ENCODE data around the gene UBR4.
"Not testable (repeated sequence)": the region's sequence is repeated elsewhere in the genome, so short reads cannot be mapped to it uniquely, and the experiment has no call there.

Gene UBR4

DNA sequence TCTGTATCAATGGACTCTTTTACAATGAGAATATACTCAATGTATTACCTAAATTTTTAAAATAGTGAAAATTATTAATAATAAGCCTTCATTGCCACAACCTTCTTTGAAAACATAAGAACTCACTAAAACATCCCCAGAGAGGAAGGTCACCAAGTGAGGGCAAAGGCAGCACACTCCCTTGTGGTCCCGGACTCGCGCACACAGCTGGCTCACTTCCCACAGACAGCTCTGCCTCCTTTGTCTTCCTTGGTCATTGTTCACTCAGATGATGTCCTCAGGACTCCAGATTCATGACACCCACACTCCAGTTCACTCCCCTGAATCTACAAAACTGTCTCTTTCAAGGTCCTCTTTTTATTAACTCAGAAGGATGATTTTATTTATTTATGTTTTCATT, 19.2 kb upstream of the UBR4 start:
- TF ChIP-seq, protein P1, sequence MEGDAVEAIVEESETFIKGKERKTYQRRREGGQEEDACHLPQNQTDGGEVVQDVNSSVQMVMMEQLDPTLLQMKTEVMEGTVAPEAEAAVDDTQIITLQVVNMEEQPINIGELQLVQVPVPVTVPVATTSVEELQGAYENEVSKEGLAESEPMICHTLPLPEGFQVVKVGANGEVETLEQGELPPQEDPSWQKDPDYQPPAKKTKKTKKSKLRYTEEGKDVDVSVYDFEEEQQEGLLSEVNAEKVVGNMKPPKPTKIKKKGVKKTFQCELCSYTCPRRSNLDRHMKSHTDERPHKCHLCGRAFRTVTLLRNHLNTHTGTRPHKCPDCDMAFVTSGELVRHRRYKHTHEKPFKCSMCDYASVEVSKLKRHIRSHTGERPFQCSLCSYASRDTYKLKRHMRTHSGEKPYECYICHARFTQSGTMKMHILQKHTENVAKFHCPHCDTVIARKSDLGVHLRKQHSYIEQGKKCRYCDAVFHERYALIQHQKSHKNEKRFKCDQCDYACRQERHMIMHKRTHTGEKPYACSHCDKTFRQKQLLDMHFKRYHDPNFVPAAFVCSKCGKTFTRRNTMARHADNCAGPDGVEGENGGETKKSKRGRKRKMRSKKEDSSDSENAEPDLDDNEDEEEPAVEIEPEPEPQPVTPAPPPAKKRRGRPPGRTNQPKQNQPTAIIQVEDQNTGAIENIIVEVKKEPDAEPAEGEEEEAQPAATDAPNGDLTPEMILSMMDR (conservative IDR thresholded peaks at IDR 0.05; ENCODE audit: low read depth, low read length), result no peak
- no peak for DNase-seq (ENCODE audit: low read depth)
- no peak overlapping the region for H3K4me3 ChIP-seq (ENCODE audit: low read length)

DNA sequence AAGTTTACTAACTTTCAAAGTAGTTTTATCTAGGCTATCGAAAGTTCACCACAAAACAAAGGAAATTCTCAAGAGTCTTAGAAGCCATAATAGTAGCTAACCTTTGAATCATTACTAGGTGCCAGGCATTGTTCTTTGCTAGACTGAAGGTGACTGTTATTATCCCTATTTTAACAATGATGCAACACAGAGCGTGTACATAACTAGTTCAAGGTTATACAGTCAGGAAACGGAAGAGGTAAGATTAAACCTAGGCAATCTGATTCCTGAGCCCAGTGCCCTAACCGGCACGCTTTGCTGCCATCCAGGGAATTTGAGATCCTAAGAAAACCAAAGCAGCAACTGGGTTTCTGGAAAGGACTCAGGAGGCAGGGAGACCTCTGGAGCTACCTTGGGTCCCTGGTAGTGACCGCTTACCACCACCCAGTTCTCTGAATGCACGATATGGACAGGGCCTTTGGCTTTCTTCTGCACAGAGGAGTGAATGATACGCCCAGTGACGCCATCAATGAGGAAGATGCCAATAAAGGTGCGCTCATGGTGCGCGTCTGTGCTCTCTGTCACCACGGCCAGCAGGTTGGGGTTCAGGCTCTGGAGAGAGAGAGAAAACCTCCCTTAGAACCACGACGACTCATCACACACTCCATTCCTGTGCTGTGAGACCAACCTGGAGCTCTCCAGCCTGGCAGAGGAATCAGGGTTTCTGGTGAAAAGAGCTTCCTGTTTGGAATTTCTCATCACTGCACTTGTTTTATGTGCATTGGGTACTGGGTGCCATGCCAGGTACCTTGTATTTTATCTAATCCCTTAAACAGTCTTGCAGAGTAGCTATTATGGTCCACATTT, 13.1 kb upstream of the UBR4 start:
- no peak for DNase-seq (ENCODE audit: low read depth)
- TF ChIP-seq, protein P1 (conservative IDR thresholded peaks at IDR 0.05; ENCODE audit: low read depth, low read length), result no peak
- no peak overlapping the region for H3K4me3 ChIP-seq (ENCODE audit: low read length)

DNA sequence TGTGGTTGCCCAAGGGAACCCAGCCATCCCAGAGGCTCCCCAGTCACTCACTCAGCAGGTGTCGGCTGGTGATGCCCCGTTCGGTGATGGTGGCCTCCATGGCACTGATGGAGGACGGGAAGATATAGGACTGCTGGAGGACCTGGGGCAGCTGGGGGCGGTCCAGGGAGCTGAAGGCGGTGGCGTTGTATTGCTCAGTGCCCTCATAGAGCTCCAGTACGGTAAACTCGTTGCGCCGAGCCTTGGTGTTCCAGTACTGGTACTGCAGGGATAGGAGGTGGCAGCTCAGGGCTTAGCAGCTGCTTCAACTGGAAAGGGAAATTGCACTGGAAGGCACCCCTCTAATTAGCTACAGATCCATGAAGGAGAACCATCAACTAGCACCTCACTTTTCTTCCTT, 12.5 kb upstream of the UBR4 start:
- no peak for DNase-seq (ENCODE audit: low read depth)
- TF ChIP-seq, protein P1 (conservative IDR thresholded peaks at IDR 0.05; ENCODE audit: low read depth, low read length), result no peak
- H3K4me3 ChIP-seq (ENCODE audit: low read length), result no peak overlapping the region

DNA sequence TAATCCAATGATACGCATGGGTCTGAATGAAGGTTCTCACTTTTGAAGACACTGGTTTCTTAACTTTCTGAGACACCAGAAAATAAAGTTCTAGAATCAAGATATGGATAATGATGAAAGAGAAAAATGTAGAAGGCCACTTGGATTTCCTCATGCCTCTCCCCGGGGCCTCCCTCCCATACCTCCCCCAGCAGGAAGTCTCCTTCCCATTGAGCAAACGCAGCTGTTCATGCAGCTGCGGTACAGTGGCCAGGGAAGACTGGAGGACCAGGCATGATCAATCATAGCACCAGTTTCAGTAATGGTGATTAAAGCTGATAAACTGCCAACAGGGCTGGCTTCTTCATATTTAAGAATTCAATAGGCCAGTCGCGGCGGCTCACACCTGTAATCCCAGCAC, 10.9 kb upstream of the UBR4 start:
- no peak overlapping the region for H3K4me3 ChIP-seq (ENCODE audit: low read length)
- DNase-seq (ENCODE audit: low read depth), result no peak
- TF ChIP-seq, protein P1 (conservative IDR thresholded peaks at IDR 0.05; ENCODE audit: low read depth, low read length), result no peak

DNA sequence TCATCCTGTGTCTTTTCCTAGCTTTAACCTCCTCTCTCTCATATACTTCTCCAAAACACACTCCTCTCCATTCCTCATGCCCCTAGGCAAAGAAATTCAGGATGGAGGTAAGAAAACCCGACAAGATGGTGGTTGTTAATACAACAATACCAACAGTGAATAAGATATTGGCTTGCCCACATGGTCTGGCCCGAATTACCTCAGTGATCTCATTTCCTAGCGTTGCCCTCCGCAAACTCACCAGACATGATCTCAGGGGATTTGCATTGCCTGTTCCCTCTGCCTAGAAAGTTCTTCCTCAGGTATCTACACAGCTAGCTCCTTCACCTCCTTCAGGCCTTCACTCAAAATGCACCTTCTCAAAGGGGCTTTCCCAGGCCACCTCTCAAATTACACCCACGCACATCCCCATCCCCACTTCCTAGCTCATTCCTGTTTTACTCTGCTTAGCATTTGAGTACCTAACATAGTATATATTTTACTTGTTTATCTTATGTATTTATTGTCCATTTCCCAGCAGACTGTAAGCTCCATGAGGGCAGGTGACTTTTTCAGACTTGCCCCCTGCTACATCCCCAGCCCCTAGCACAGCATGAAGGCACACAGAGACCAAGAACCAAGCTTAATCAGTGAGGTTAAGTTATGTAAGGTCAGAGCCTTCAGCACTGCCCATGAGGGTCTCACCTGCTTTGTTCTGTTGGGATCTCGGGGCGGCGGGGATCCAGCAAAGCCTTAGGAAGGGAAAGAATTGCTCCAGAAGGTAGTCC, 10.2 kb upstream of the UBR4 start:
- TF ChIP-seq, protein P1 (conservative IDR thresholded peaks at IDR 0.05; ENCODE audit: low read depth, low read length), result no peak

DNA sequence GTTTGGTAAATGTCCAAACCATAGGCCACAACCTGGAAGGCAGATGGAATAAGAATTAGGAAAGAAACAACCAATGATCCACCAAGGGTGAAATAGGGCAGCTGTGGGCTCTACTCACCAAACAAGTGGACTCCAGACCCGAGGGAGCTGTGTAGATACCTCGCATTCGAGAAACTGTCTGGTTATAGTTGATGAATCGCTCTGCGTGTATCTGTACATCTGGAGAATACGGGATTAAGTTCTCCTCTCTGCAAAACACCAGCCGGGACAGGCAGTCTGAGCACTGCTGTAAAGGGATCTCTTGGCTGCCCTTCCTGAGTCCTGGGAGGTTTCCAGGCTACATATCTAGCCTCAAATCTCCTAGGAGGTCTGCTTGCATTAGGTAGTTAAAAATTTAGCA, 9.4 kb upstream of the UBR4 start:
- TF ChIP-seq, protein P1 (conservative IDR thresholded peaks at IDR 0.05; ENCODE audit: low read depth, low read length), result no peak
- no peak overlapping the region for H3K4me3 ChIP-seq (ENCODE audit: low read length)
- no peak for DNase-seq (ENCODE audit: low read depth)

More for the DNA sequence above, 10.2 kb upstream of the UBR4 start:
- no peak overlapping the region for H3K4me3 ChIP-seq (ENCODE audit: low read length)
- no peak for DNase-seq (ENCODE audit: low read depth)

DNA sequence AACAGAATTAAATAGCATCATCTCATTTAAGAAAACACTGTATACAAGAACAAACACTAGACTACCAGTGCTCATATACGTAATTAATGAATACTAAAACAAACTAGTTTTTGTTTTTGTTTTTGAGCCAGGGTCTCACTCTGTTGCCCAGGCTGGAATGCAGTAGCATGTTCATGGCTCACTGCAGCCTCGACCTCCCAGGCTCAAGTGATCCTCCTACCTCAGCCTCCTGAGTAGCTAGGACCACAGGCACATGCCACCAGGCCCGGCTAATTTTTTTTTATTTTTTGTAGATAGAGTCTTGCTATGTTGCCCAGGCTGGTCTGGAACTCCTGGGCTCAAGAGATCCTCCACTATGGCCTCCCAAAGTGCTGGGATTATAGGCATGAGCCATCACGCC, 6.5 kb upstream of the UBR4 start:
- not testable (repeated sequence) for H3K4me3 ChIP-seq (ENCODE audit: low read length); DNase-seq (ENCODE audit: low read depth)

All from retinal pigment epithelial cell (primary cell).